IMR-90 (cell line): ENCODE measurements around the gene HNRNPA3. TPM values are rescaled to one million over a fixed set of nuclear protein-coding genes. Genes with fewer than 3 reads are reported as not detected.

Source experiments
- ATAC-seq: fragments of 200-7000 bp; cut with Tn5 transposase; 2 replicates; pipeline ENCODE4 v1.9.1; 2020; ENCODE audit warnings: low read depth, mild to moderate bottlenecking, moderate library complexity
- BruUV-seq: library from RNA; stranded (reverse); fragments of 400-500 nt; replicated peaks from 2 replicates; lab custom pipeline; 2021; lab: Mats Ljungman, UMichigan
- CTCF ChIA-PET: fragments of 300-600 bp; formaldehyde crosslinking; extraction: SDS; loops from one replicate; lab custom pipeline; 2021; ENCODE audit warnings: antibody characterized with exemption; lab: Yijun Ruan, JAX
- POLR2A ChIA-PET: fragments of 300-600 bp; sonication (Branson Sonifier 250); formaldehyde crosslinking; loops from one replicate; lab custom pipeline; 2022; ENCODE audit warnings: antibody characterized with exemption; ENCODE audit not compliant: unreplicated experiment; lab: Charles Lee
- DNase-seq: peaks from one replicate; pipeline ENCODE4 v3.0.0; 2013
- H2AFZ ChIP-seq: replicated peaks from 2 replicates; pipeline ENCODE3; 2013; ENCODE audit warnings: low read length, mild to moderate bottlenecking; ENCODE audit not compliant: poor library complexity
- H2AK5ac ChIP-seq: 2 replicates; pipeline ENCODE4 v1.6.1; 2013; ENCODE audit warnings: low read depth, low read length, inconsistent platforms
- H2AK9ac ChIP-seq: replicated peaks from 2 replicates; pipeline ENCODE3; 2013; ENCODE audit warnings: mild to moderate bottlenecking, low read depth, low read length, moderate library complexity; ENCODE audit not compliant: poor library complexity
- H2BK120ac ChIP-seq: 2 replicates; pipeline ENCODE4 v1.6.1; 2013; ENCODE audit warnings: low read depth, low read length, inconsistent platforms
- H2BK15ac ChIP-seq: 3 replicates; pipeline ENCODE4 v1.6.1; 2013; ENCODE audit warnings: low read depth, low read length, inconsistent platforms
- H2BK20ac ChIP-seq: 2 replicates; pipeline ENCODE4 v1.6.1; 2013; ENCODE audit warnings: low read depth, mild to moderate bottlenecking, inconsistent platforms, low read length, moderate library complexity
- H2BK5ac ChIP-seq: 2 replicates; pipeline ENCODE4 v1.6.1; 2013; ENCODE audit warnings: mild to moderate bottlenecking, low read depth, low read length, inconsistent platforms; ENCODE audit not compliant: poor library complexity, severe bottlenecking
- H3K14ac ChIP-seq: replicated peaks from 2 replicates; pipeline ENCODE4 v1.6.1; 2013; ENCODE audit warnings: low read depth, low read length, inconsistent platforms
- H3K18ac ChIP-seq: 2 replicates; pipeline ENCODE4 v1.6.1; 2013; ENCODE audit warnings: low read depth, low read length, control low read depth
- H3K23ac ChIP-seq: 2 replicates; pipeline ENCODE4 v1.6.1; 2013; ENCODE audit warnings: low read depth, low read length, inconsistent platforms
- H3K27ac ChIP-seq: 2 replicates; pipeline ENCODE4 v1.5.1; 2013; ENCODE audit warnings: mild to moderate bottlenecking, control low read depth, low read length; ENCODE audit not compliant: insufficient read depth
- H3K27me3 ChIP-seq: 2 replicates; pipeline ENCODE4 v1.6.1; 2013; ENCODE audit warnings: low read length; ENCODE audit not compliant: control insufficient read depth, insufficient read depth
- H3K36me3 ChIP-seq: 2 replicates; pipeline ENCODE4 v1.6.1; 2013; ENCODE audit warnings: low read length, mixed read lengths; ENCODE audit not compliant: control insufficient read depth, insufficient read depth
- H3K4ac ChIP-seq: 2 replicates; pipeline ENCODE4 v1.6.1; 2013; ENCODE audit warnings: low read depth, low read length, inconsistent platforms
- H3K4me1 ChIP-seq: 2 replicates; pipeline ENCODE4 v1.6.1; 2013; ENCODE audit warnings: low read length, mixed read lengths; ENCODE audit not compliant: control insufficient read depth, insufficient read depth
- H3K4me2 ChIP-seq: 2 replicates; pipeline ENCODE4 v1.6.1; 2013; ENCODE audit warnings: low read depth, mild to moderate bottlenecking, control low read depth, low read length, moderate library complexity
- H3K4me3 ChIP-seq: 2 replicates; pipeline ENCODE4 v1.5.1; 2013; ENCODE audit warnings: low read depth, mild to moderate bottlenecking, control low read depth, low read length, moderate library complexity; ENCODE audit not compliant: insufficient read depth
- H3K56ac ChIP-seq: 2 replicates; pipeline ENCODE4 v1.6.1; 2013; ENCODE audit warnings: low read length, inconsistent platforms; ENCODE audit not compliant: insufficient read depth; ENCODE audit errors: extremely low read depth
- H3K79me1 ChIP-seq, 2 experiments: 2 replicates each; pipeline ENCODE4 v1.6.1; 2013; ENCODE audit warnings: low read length in 2 of 2, inconsistent platforms in 1 of 2, low read depth in 1 of 2
- H3K9ac ChIP-seq: 2 replicates; pipeline ENCODE4 v1.6.1; 2013; ENCODE audit warnings: low read depth, low read length, control low read depth
- H3K9me1 ChIP-seq: 2 replicates; pipeline ENCODE4 v1.6.1; 2013; ENCODE audit warnings: low read length, inconsistent platforms; ENCODE audit not compliant: insufficient read depth
- H3K9me3 ChIP-seq: 2 replicates; pipeline ENCODE4 v1.6.1; 2013; ENCODE audit warnings: low read length; ENCODE audit not compliant: control insufficient read depth, insufficient read depth
- H4K20me1 ChIP-seq: 2 replicates; pipeline ENCODE4 v1.6.1; 2013; ENCODE audit warnings: low read length, inconsistent platforms; ENCODE audit not compliant: insufficient read depth
- H4K5ac ChIP-seq: 2 replicates; pipeline ENCODE4 v1.6.1; 2013; ENCODE audit warnings: mild to moderate bottlenecking, low read depth, low read length, control low read depth
- H4K8ac ChIP-seq, 2 experiments: 2 replicates each; pipeline ENCODE4 v1.6.1; 2013; ENCODE audit warnings: low read depth in 2 of 2, low read length in 2 of 2, control low read depth in 1 of 2, inconsistent platforms in 1 of 2
- H4K91ac ChIP-seq: 2 replicates; pipeline ENCODE4 v1.6.1; 2013; ENCODE audit warnings: low read depth, low read length, inconsistent platforms; ENCODE audit not compliant: insufficient read depth
- POLR2A ChIP-seq: IDR thresholded peaks from 2 replicates; pipeline ENCODE4 v1.6.1; 2012; ENCODE audit warnings: mild to moderate bottlenecking, low read depth, low read length
- WGBS, 2 experiments: methylation state at CpG; one replicate each; pipeline versions ENCODE4 v1.1.5 to v1.1.7; 2013; ENCODE audit warnings: missing lambda C conversion rate in 2 of 2; ENCODE audit not compliant: insufficient read length in 1 of 2; ENCODE audit errors: extremely low coverage in 2 of 2; 5-methylcytosine and 5-hydroxymethylcytosine counted together
- dilution Hi-C: fragments of 300-500 bp; cut with HindIII; formaldehyde crosslinking; loops from one replicate; pipeline ENCODE4 v1.14.3; 2018; ENCODE audit warnings: low sequenced_read_pairs; ENCODE audit not compliant: unreplicated experiment
- in situ Hi-C: fragments of 300-500 bp; cut with MboI; formaldehyde crosslinking; loops from 3 replicates; pipeline ENCODE4 v1.14.3; 2019; ENCODE audit warnings: low sequenced_read_pairs, inconsistent platforms, mixed read lengths
- intact Hi-C: fragments of 100-400 bp; cut with micrococcal nuclease; formaldehyde crosslinking; loops from 2 replicates; pipeline ENCODE4 v1.10.0; 2022
- polyA plus RNA-seq, 3 experiments: library from polyadenylated mRNA; depleted of rRNA; stranded (reverse); fragments of >200 nt; gene quantifications; 2 replicates each; pipeline ENCODE4 v1.2.3, GENCODE V29; 2012; ENCODE audit warnings: low replicate concordance in 1 of 3
- total RNA-seq: library from RNA; depleted of rRNA; stranded (reverse); fragments of >200 nt; gene quantifications from 2 replicates; pipeline ENCODE4 v1.2.3, GENCODE V29; 2012
- TF ChIP-seq, protein P1 (sequence below): fragments of 150-350 bp; IDR thresholded peaks from 2 replicates; pipeline ENCODE4 v1.6.1; 2017; ENCODE audit warnings: mild to moderate bottlenecking, antibody characterized with exemption, low read length, low read depth

The HNRNPA3 gene
- total and polyA plus RNA-seq, 2 of the 4 experiments (the other 2 are of a cell fraction): 18.6 to 111 TPM

- in situ Hi-C loops: no loop called here
- H2BK15ac ChIP-seq: no peak overlapping the region
- H3K36me3 ChIP-seq: no peaks in the 10 kb centered on the region
- no CpG with 5 or more reads among the region's 4 CpGs for WGBS, 2 experiments
- H3K4me1 ChIP-seq: peaks cover 9% of the 10 kb centered on the region
- no TSS peak for BruUV-seq
- no peak overlapping the region for H3K4me3 ChIP-seq
- no peak overlapping the region for H3K27ac ChIP-seq
- no peak overlapping the region for H3K18ac ChIP-seq
- intact Hi-C loops: no loop called here
- H4K91ac ChIP-seq: no peak overlapping the region
- no peaks in the 10 kb centered on the region for H3K27me3 ChIP-seq
- CTCF ChIA-PET: interaction anchor here (0.7 kb wide), 1 partner anchor 585 kb away, joined by 3 read pairs; no protein-coding TSS in a partner anchor
- no peak overlapping the region for H2AFZ ChIP-seq
- no peak overlapping the region for H4K5ac ChIP-seq
- H3K4me2 ChIP-seq: no peak overlapping the region
- H2BK20ac ChIP-seq: peak overlapping the region; percentile 39; the same call in 1 of the 2 replicates
- H4K8ac ChIP-seq: no peak overlapping the region
- DNase-seq: no peak
- no peak overlapping the region for H2AK5ac ChIP-seq
- no peaks in the 10 kb centered on the region for H4K20me1 ChIP-seq
- POLR2A ChIA-PET: no interaction called here
- H3K23ac ChIP-seq: no peak overlapping the region
- H2BK5ac ChIP-seq: no peak overlapping the region
- no peak overlapping the region for H3K14ac ChIP-seq
- H3K9me1 ChIP-seq: peaks cover 11% of the 10 kb centered on the region; the same call in 1 of the 2 replicates
- no peak for ATAC-seq
- TF ChIP-seq POLR2A: no peak
- TF ChIP-seq, protein P1, sequence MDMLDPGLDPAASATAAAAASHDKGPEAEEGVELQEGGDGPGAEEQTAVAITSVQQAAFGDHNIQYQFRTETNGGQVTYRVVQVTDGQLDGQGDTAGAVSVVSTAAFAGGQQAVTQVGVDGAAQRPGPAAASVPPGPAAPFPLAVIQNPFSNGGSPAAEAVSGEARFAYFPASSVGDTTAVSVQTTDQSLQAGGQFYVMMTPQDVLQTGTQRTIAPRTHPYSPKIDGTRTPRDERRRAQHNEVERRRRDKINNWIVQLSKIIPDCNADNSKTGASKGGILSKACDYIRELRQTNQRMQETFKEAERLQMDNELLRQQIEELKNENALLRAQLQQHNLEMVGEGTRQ: no peak
- H2AK9ac ChIP-seq: no peak overlapping the region
- H3K79me1 ChIP-seq: no peaks in the 10 kb centered on the region; a peak in 1 of 4 replicates
- H2BK120ac ChIP-seq: no peak overlapping the region
- dilution Hi-C loops: no loop called here
- no peaks in the 10 kb centered on the region for H3K9me3 ChIP-seq
- H3K9ac ChIP-seq: no peak overlapping the region
- no peak overlapping the region for H3K56ac ChIP-seq
- no peak overlapping the region for H3K4ac ChIP-seq
Observed at GRCh38 chr2:177174486-177174885, 38.1 kb upstream of the HNRNPA3 start.
